Thymus (tissue), 11 donors: ENCODE measurements around the gene RBM10. TPM values are rescaled to one million over a fixed set of nuclear protein-coding genes. Genes with fewer than 3 reads are reported as not detected.

Experiments
- DNase-seq, 9 donors: peaks; one replicate each; pipeline ENCODE4 v3.0.0-alpha.2; 2013; ENCODE audit warnings: low spot score in 9 of 9, low read depth in 6 of 9, missing footprints in 1 of 9
- H3K27ac ChIP-seq, 2 donors: one replicate each; pipeline ENCODE4 v1.5.1; 2013; ENCODE audit warnings: control low read depth in 1 of 2, low read depth in 1 of 2, low read length in 1 of 2, mild to moderate bottlenecking in 1 of 2, moderate library complexity in 1 of 2
- H3K27me3 ChIP-seq, 2 donors: one replicate each; pipeline ENCODE4 v1.5.1; 2013; ENCODE audit warnings: low read length in 1 of 2; ENCODE audit not compliant: control insufficient read depth in 2 of 2, insufficient read depth in 1 of 2
- H3K36me3 ChIP-seq, 2 donors: one replicate each; pipeline ENCODE4 v1.5.1; 2013; ENCODE audit warnings: low read length in 1 of 2, mild to moderate bottlenecking in 1 of 2, moderate library complexity in 1 of 2; ENCODE audit not compliant: control insufficient read depth in 2 of 2, insufficient read depth in 2 of 2
- H3K4me1 ChIP-seq, 2 donors: one replicate each; pipeline ENCODE4 v1.5.1; 2013; ENCODE audit warnings: low read length in 2 of 2; ENCODE audit not compliant: control insufficient read depth in 2 of 2, insufficient read depth in 2 of 2
- H3K4me3 ChIP-seq, 2 donors: one replicate each; pipeline ENCODE4 v1.5.1; 2013; ENCODE audit warnings: low read length in 2 of 2, control low read depth in 1 of 2, mild to moderate bottlenecking in 1 of 2
- H3K9me3 ChIP-seq, 2 donors: one replicate each; pipeline ENCODE4 v1.5.1; 2013; ENCODE audit warnings: low read length in 1 of 2, mild to moderate bottlenecking in 1 of 2; ENCODE audit not compliant: control insufficient read depth in 2 of 2, insufficient read depth in 1 of 2
- WGBS: extraction: QIAGEN DNeasy Blood & Tissue Kit; methylation state at CpG from one replicate; pipeline ENCODE4 v1.1.7; 2013; 5-methylcytosine and 5-hydroxymethylcytosine counted together
- polyA plus RNA-seq: library from polyadenylated mRNA; stranded (reverse); fragments of 200-250 nt; gene quantifications from one replicate; pipeline ENCODE4 v1.2.3, GENCODE V29; 2013
- total RNA-seq: library from RNA; stranded (reverse); fragments of 120-200 nt; gene quantifications from one replicate; pipeline ENCODE4 v1.2.4, GENCODE V29; 2013
- donor health status: healthy.

RBM10 gene
- total and polyA plus RNA-seq, 2 donors = 31.2 to 31.9 TPM

DNA sequence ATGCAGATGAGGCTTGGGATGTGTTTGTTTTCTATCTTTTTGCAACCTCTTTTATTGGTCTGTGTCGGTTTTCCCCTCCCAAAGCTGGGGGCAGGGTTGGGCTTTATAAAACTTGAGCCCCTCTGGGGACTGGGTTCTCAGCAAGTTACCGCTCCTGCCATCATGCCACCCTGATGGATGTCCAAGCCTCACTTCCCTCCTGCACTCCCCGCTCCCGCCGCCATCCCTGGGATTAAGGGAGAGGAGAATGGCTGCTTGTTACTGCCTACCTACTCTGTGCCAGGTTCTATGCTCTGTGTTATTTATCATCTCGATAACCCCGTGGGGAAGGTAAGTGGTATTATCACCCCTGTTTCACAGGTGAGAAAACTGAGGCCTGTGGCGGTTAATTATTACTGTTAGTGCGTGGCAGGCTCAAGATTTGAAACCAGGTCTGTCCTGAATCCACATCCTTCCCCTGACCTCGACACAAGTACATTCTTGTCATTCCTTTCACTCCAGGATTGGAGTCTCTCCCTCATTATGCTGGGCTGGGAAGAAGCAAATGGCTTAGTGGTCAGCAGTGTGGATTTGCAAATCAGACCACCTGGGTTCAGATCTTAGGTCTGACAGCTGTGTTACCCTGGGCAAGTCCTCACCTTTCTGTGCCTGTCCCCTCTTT is 53.1 kb downstream of the RBM10 start:
- H3K4me1 ChIP-seq = peaks cover 9 to 30% of the 10 kb centered on the region in 2 donors
- WGBS = 96% methylated on average over 10 of the region's 10 CpGs
- H3K4me3 ChIP-seq = no peak overlapping the region
- peaks cover 65% of the 10 kb centered on the region in 2 donors for H3K36me3 ChIP-seq
- no peaks in the 10 kb centered on the region for H3K27me3 ChIP-seq
- no peak for DNase-seq
- H3K27ac ChIP-seq = no peak overlapping the region
- no peaks in the 10 kb centered on the region for H3K9me3 ChIP-seq

DNA sequence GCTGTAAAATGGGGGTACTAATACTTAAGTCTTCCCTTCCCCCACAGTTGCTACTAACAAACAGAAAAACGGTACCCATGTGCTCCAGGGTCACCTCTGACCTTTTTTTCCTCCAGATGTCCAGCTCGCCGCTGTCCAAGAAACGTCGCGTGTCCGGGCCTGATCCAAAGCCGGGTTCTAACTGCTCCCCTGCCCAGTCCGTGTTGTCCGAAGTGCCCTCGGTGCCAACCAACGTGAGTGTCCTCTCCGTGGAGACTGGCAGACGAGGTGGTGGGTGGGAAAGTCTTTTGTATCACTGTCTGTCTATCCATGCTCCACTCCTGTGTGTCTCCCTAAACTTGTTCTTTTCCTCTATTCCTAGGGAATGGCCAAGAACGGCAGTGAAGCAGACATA is 53.7 kb downstream of the RBM10 start:
- Histone ChIP-seq H3K27me3 (no peaks in the 10 kb centered on the region), H3K4me3 (no peak overlapping the region), H3K9me3 (no peaks in the 10 kb centered on the region), H3K27ac (no peak overlapping the region), H3K4me1 (peaks cover 9 to 28% of the 10 kb centered on the region in 2 donors), H3K36me3 (peaks cover 69 to 70% of the 10 kb centered on the region in 2 donors)
- no peak for DNase-seq
- WGBS = 96% methylated on average over 15 of the region's 15 CpGs

DNA sequence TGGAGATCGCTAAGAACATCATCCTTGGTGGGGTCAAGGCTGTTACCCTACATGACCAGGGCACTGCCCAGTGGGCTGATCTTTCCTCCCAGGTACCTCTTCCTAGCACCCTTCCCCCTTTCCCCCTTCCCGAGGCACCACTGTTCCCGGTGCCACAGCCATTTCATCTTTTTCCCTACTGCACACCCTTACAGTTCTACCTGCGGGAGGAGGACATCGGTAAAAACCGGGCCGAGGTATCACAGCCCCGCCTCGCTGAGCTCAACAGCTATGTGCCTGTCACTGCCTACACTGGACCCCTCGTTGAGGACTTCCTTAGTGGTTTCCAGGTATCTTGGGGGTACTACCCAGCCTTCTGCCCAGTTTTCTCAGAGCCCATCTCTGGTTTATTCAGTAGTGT is 54.3 kb downstream of the RBM10 start:
- Histone ChIP-seq H3K27ac (no peak overlapping the region), H3K27me3 (no peaks in the 10 kb centered on the region), H3K4me1 (peaks cover 9 to 28% of the 10 kb centered on the region in 2 donors), H3K4me3 (no peak overlapping the region), H3K36me3 (peaks cover 72 to 73% of the 10 kb centered on the region in 2 donors), H3K9me3 (no peaks in the 10 kb centered on the region)
- 97% methylated on average over 10 of the region's 10 CpGs for WGBS
- DNase-seq = no peak

DNA sequence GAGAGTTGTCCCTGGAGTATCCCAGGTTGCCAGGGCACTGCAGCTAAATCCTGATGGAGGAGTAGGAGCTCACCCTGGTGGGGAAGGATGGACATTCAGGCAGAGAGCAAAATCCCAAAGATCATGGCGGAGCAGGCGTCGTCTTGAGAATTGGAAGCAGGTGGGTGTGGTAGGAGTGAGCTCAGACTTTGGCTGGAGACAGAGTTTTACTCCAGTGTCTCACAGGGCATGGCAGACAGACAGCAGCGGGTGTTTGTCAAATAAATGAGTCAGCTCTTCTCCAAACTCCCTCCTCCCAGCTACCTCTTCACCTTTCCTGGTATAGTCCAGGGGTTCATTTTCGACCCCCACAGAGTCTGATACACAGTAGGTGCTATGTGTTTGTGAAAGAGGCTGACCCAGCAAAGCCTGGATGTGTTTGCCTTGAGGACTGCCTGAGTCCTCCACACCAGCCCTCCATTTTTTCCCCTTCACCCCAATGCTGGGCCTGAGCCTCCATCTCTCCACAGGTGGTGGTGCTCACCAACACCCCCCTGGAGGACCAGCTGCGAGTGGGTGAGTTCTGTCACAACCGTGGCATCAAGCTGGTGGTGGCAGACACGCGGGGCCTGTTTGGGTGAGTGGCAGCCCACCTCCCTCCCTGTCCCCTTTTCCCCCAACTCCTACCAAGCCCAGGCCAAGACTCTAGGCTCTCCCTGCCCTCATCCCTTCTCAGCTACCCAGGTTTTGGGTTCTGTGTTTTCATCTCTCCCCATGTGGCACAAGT is 55.5 kb downstream of the RBM10 start:
- Histone ChIP-seq H3K27me3 (no peaks in the 10 kb centered on the region), H3K4me1 (peaks cover 8 to 17% of the 10 kb centered on the region in 2 donors), H3K27ac (no peak overlapping the region), H3K4me3 (no peak overlapping the region), H3K36me3 (peaks cover 84 to 85% of the 10 kb centered on the region in 2 donors), H3K9me3 (no peaks in the 10 kb centered on the region)
- 96% methylated on average over 9 of the region's 9 CpGs for WGBS
- no peak for DNase-seq

DNA sequence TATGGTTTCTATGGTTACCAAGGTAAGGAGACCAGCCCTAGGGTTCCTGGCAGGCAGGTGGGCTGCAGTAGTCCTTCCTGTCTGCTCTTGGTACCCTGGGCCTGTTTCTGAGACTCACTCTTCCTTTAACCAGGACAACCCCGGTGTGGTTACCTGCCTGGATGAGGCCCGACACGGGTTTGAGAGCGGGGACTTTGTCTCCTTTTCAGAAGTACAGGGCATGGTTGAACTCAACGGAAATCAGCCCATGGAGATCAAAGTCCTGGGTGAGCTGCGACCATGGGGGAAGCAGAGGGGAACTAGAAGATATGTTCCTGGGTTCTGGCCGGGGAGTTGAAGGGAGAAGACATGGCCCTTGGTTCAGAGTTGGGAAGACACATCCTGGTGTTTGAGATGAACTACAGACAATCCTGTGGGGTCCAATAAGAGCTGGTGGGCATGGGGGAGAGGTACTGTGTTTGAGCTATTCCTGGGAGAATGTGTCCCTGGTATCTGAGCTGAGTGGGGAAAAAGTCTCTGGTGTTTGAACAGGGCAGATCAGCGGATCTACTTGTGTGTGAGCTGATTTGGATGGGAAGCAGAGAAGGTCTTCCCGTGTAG is 56.4 kb downstream of the RBM10 start:
- DNase-seq = no peak
- Histone ChIP-seq H3K4me1 (peaks cover 0 to 8% of the 10 kb centered on the region in 2 donors), H3K27me3 (no peaks in the 10 kb centered on the region), H3K36me3 (peaks cover 91% of the 10 kb centered on the region in 2 donors), H3K27ac (no peak overlapping the region), H3K9me3 (no peaks in the 10 kb centered on the region), H3K4me3 (no peak overlapping the region)
- WGBS = 88% methylated on average over 9 of the region's 9 CpGs

DNA sequence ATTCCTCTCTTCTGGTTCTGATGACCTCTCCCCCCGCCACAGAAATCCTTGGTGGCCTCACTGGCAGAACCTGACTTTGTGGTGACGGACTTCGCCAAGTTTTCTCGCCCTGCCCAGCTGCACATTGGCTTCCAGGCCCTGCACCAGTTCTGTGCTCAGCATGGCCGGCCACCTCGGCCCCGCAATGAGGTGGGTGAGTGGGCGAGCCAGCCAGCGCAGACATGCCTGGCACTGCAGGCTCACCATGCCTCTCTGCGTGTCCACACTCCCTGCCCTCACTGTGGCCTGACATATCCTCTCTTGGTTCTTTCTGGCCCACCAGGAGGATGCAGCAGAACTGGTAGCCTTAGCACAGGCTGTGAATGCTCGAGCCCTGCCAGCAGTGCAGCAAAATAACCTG is 57.3 kb downstream of the RBM10 start:
- no peak overlapping the region for H3K4me3 ChIP-seq
- peaks cover 0 to 4% of the 10 kb centered on the region in 2 donors for H3K4me1 ChIP-seq
- 99% methylated on average over 11 of the region's 11 CpGs for WGBS

DNA sequence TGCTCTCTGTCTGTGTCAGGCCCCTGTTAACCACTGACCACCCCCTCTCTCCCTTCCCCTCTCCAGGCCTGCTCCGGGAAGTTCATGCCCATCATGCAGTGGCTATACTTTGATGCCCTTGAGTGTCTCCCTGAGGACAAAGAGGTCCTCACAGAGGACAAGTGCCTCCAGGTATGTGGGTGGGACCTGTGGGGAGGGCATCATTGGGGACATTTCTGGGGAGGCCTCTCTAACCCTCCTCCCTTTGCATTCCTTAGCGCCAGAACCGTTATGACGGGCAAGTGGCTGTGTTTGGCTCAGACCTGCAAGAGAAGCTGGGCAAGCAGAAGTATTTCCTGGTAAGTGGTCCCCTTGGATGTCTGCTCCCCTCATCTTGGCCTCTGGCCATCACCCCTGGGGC is 57.9 kb downstream of the RBM10 start:
- H3K36me3 ChIP-seq = peaks cover 86 to 91% of the 10 kb centered on the region in 2 donors
- no peak for DNase-seq
- no peaks in the 10 kb centered on the region for H3K27me3 ChIP-seq
- WGBS = 71% methylated on average over 4 of the region's 4 CpGs
- H3K27ac ChIP-seq = no peak overlapping the region
- no peak overlapping the region for H3K4me3 ChIP-seq
- H3K4me1 ChIP-seq = no peaks in the 10 kb centered on the region
- H3K9me3 ChIP-seq = no peaks in the 10 kb centered on the region

More for the DNA sequence above, 57.3 kb downstream of the RBM10 start:
- peaks cover 85 to 91% of the 10 kb centered on the region in 2 donors for H3K36me3 ChIP-seq
- no peaks in the 10 kb centered on the region for H3K9me3 ChIP-seq
- no peaks in the 10 kb centered on the region for H3K27me3 ChIP-seq
- no peak for DNase-seq
- H3K27ac ChIP-seq = no peak overlapping the region

DNA sequence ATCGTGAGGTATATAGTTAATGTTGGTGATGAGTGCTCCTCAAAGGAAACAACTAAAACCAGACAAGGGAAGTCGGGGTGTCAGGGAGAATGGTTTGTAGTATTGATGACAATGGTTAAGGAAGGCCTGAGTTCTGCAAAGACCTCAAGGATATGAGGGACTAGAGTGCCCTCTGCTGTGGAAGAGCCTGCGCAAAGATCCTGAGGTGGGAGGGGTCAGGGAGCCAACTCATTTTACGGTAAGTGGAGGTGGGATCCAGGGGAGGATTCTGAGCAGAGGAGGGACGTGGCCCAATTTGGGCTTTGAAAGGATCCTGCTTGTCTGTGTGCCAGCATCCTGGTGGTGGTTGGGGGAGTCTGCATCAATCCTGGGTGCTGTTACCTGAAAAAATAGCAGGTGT is 59.9 kb downstream of the RBM10 start:
- H3K9me3 ChIP-seq = no peaks in the 10 kb centered on the region
- H3K4me1 ChIP-seq = no peaks in the 10 kb centered on the region
- H3K27ac ChIP-seq = no peak overlapping the region
- DNase-seq = no peak
- WGBS = 93% methylated on average over 5 of the region's 5 CpGs
- H3K36me3 ChIP-seq = peaks cover 81 to 89% of the 10 kb centered on the region in 2 donors
- H3K4me3 ChIP-seq = no peak overlapping the region
- no peaks in the 10 kb centered on the region for H3K27me3 ChIP-seq

DNA sequence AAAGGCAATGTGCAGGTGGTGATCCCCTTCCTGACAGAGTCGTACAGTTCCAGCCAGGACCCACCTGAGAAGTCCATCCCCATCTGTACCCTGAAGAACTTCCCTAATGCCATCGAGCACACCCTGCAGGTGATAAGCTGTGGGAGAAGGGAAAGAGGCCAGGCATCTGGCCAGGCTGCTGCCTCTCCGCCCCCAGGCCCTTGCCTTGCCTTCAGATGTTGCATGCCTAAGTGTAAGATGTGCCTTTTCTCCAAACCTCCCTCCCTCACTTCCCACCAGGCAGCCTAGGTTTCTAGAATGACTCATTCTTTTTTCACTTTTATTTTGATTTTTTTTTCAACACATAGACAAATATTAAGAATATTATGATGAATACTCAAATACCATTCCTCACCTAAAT is 61.3 kb downstream of the RBM10 start:
- no peak for DNase-seq
- Histone ChIP-seq H3K27ac (no peak overlapping the region), H3K4me3 (no peak overlapping the region), H3K4me1 (no peaks in the 10 kb centered on the region), H3K9me3 (no peaks in the 10 kb centered on the region), H3K27me3 (no peaks in the 10 kb centered on the region), H3K36me3 (peaks cover 80 to 89% of the 10 kb centered on the region in 2 donors)
- 92% methylated on average over 3 of the region's 3 CpGs for WGBS
